Upper lobe of left lung (tissue), 6 donors: ENCODE data around the gene RNF182. TPM values are rescaled to one million over a fixed set of nuclear protein-coding genes. Genes with fewer than 3 reads are reported as not detected.

Experiments
- ATAC-seq, 2 donors: fragments of 200-7000 bp; cut with Tn5 transposase; one replicate each; pipeline ENCODE4 v1.9.1; 2022; ENCODE audit warnings: mild to moderate bottlenecking in 2 of 2, moderate library complexity in 2 of 2; ENCODE audit not compliant: low FRiP score in 2 of 2
- DNase-seq, 2 donors: peaks; one replicate each; pipeline ENCODE4 v3.0.0-alpha.2; 2019 to 2020
- H3K27ac ChIP-seq, 4 donors: fragments of 200-600 bp; sonication (generic); one replicate each; pipeline ENCODE4 v1.5.1; 2016 to 2019
- H3K27me3 ChIP-seq, 4 donors: fragments of 200-600 bp; sonication (generic); one replicate each; pipeline ENCODE4 v1.5.1; 2017 to 2019
- H3K36me3 ChIP-seq, 4 donors: fragments of 200-600 bp; sonication (generic); one replicate each; pipeline ENCODE4 v1.5.1; 2016 to 2019
- H3K4me1 ChIP-seq, 4 donors: fragments of 200-600 bp; sonication (generic); one replicate each; pipeline ENCODE4 v1.5.1; 2018 to 2019
- H3K4me3 ChIP-seq, 4 donors: fragments of 200-600 bp; sonication (generic); one replicate each; pipeline ENCODE4 v1.5.1; 2017 to 2019; ENCODE audit warnings: mild to moderate bottlenecking in 2 of 4, moderate library complexity in 1 of 4
- H3K9me3 ChIP-seq, 4 donors: fragments of 200-600 bp; sonication (generic); one replicate each; pipeline ENCODE4 v1.5.1; 2018 to 2019
- CTCF ChIP-seq, 6 experiments: fragments of 450-650 bp in 4 of 6; fragments of 200-600 bp in 2 of 6; sonication (generic) in 2 of 6; IDR thresholded peaks; one replicate each; pipeline ENCODE4 v1.5.1; 2016 to 2019; ENCODE audit warnings: antibody characterized with exemption in 6 of 6
- EP300 ChIP-seq, 4 donors: sonication (generic); formaldehyde crosslinking; IDR thresholded peaks; one replicate each; pipeline ENCODE4 v1.5.1; 2017; ENCODE audit warnings: antibody characterized with exemption in 4 of 4, control low read depth in 2 of 4
- POLR2A ChIP-seq, 4 donors: fragments of 450-650 bp; IDR thresholded peaks; one replicate each; pipeline ENCODE4 v1.5.1; 2016 to 2017; ENCODE audit warnings: antibody characterized with exemption in 4 of 4, mild to moderate bottlenecking in 2 of 4
- POLR2AphosphoS5 ChIP-seq, 2 donors: sonication (generic); formaldehyde crosslinking; IDR thresholded peaks; one replicate each; pipeline ENCODE4 v1.5.1; 2017; ENCODE audit warnings: antibody characterized with exemption in 2 of 2
- WGBS, 2 donors: methylation state at CpG; one replicate each; pipeline ENCODE4 v1.1.5; 2017 to 2018; 5-methylcytosine and 5-hydroxymethylcytosine counted together
- total RNA-seq, 6 donors: library from RNA; depleted of rRNA in 4 of 6; stranded (reverse); fragments of >200 nt in 4 of 6; gene quantifications; one replicate each; pipeline versions ENCODE4 v1.1.0 to v1.2.1, GENCODE V29; 2016 to 2021
- donor health status: DM: no; HTN: no; CAD: no; lungs with moderate emphysema.
- donor health status: DM: no; HTN: yes; CAD: no; lungs with severe emphysema.

Gene RNF182
- total RNA-seq, 6 donors from 2014 or later, result 1.4 to 4.3 (median 2.5) TPM

GRCh38 chr6:13980534-13980933, 55.8 kb downstream of the RNF182 start:
- no peaks in the 10 kb centered on the region for H3K36me3 ChIP-seq
- H3K9me3 ChIP-seq, result no peaks in the 10 kb centered on the region
- TF ChIP-seq CTCF (IDR thresholded peaks at IDR 0.05), result no peak
- no peak for TF ChIP-seq EP300 (IDR thresholded peaks at IDR 0.05)
- H3K27ac ChIP-seq, result no peak overlapping the region
- no peak overlapping the region for H3K4me3 ChIP-seq
- H3K4me1 ChIP-seq, result no peaks in the 10 kb centered on the region
- WGBS, 2 donors, result 69 to 94% methylated on average over 4 of the region's 4 CpGs
- DNase-seq (no peak), ATAC-seq (no peak)
- H3K27me3 ChIP-seq, result no peaks in the 10 kb centered on the region

GRCh38 chr6:13985663-13986325, 61.0 kb downstream of the RNF182 start:
- H3K36me3 ChIP-seq, result no peaks in the 10 kb centered on the region
- no peak overlapping the region for H3K4me3 ChIP-seq
- 79 to 81% methylated on average over 4 of the region's 4 CpGs for WGBS, 2 donors
- H3K9me3 ChIP-seq, result no peaks in the 10 kb centered on the region
- TF ChIP-seq POLR2A (IDR thresholded peaks at IDR 0.05) (no peak), POLR2AphosphoS5 (IDR thresholded peaks at IDR 0.05) (no peak), CTCF (IDR thresholded peaks at IDR 0.05) (no peak)
- no peaks in the 10 kb centered on the region for H3K4me1 ChIP-seq
- H3K27ac ChIP-seq, result no peak overlapping the region
- H3K27me3 ChIP-seq, result no peaks in the 10 kb centered on the region
- DNase-seq (no peak), ATAC-seq (peak in 1 of 2 donors; percentile 36)

GRCh38 chr6:13986700-13987399, 62.1 kb downstream of the RNF182 start:
- Histone ChIP-seq H3K9me3 (no peaks in the 10 kb centered on the region), H3K4me1 (no peaks in the 10 kb centered on the region), H3K4me3 (no peak overlapping the region), H3K27me3 (no peaks in the 10 kb centered on the region), H3K36me3 (no peaks in the 10 kb centered on the region), H3K27ac (no peak overlapping the region)
- DNase-seq (no peak), ATAC-seq (no peak)
- WGBS, 2 donors, result 84 to 85% methylated on average over 4 of the region's 4 CpGs
- TF ChIP-seq EP300 (IDR thresholded peaks at IDR 0.05) (no peak), CTCF (IDR thresholded peaks at IDR 0.05) (no peak), POLR2A (IDR thresholded peaks at IDR 0.05) (no peak), POLR2AphosphoS5 (IDR thresholded peaks at IDR 0.05) (no peak)

- Histone ChIP-seq H3K4me3 (no peak overlapping the region), H3K9me3 (no peaks in the 10 kb centered on the region), H3K27ac (no peak overlapping the region), H3K27me3 (no peaks in the 10 kb centered on the region), H3K36me3 (no peaks in the 10 kb centered on the region), H3K4me1 (no peaks in the 10 kb centered on the region)
- DNase-seq, result no peak
- no peak for ATAC-seq
- TF ChIP-seq EP300 (IDR thresholded peaks at IDR 0.05), result no peak
- TF ChIP-seq POLR2A (IDR thresholded peaks at IDR 0.05), result no peak
- no peak for TF ChIP-seq CTCF (IDR thresholded peaks at IDR 0.05)
- TF ChIP-seq POLR2AphosphoS5 (IDR thresholded peaks at IDR 0.05), result no peak
- WGBS, 2 donors, result 86 to 88% methylated on average over 11 of the region's 11 CpGs
Measured at GRCh38 chr6:13987400-13987865, 62.7 kb downstream of the RNF182 start.
